Astrocyte (in vitro differentiated cells and primary cell): Measurements from ENCODE around the gene DCLRE1C. TPM values are rescaled to one million over a fixed set of nuclear protein-coding genes. Genes with fewer than 3 reads are reported as not detected.
"Not testable (repeated sequence)": the region's sequence is repeated elsewhere in the genome, so short reads cannot be mapped to it uniquely, and the experiment has no call there.

Source experiments
- DNase-seq: peaks from one replicate; pipeline ENCODE4 v3.0.0-alpha.2; 2010; ENCODE audit warnings: low read depth
- FAIRE-seq: peaks from 2 replicates; lab custom pipeline; 2011; peaks lifted over from hg19 to GRCh38; lab: Jason Lieb, UNC
- H2AFZ ChIP-seq: 2 replicates; pipeline ENCODE4 v1.6.0; 2012; ENCODE audit warnings: low read depth, low read length, inconsistent platforms
- H3K27ac ChIP-seq: 2 replicates; pipeline ENCODE4 v1.5.1; 2011; ENCODE audit warnings: low read depth, low read length, inconsistent platforms
- H3K27me3 ChIP-seq: 2 replicates; pipeline ENCODE4 v1.6.0; 2011; ENCODE audit warnings: low read length, inconsistent platforms; ENCODE audit not compliant: insufficient read depth
- H3K36me3 ChIP-seq: 2 replicates; pipeline ENCODE4 v1.5.1; 2011; ENCODE audit warnings: low read length, inconsistent platforms; ENCODE audit not compliant: insufficient read depth
- H3K4me1 ChIP-seq: 2 replicates; pipeline ENCODE4 v1.5.1; 2011; ENCODE audit warnings: low read length, inconsistent platforms; ENCODE audit not compliant: insufficient read depth
- H3K4me2 ChIP-seq: 2 replicates; pipeline ENCODE4 v1.6.0; 2012; ENCODE audit warnings: low read length, inconsistent platforms
- H3K4me3 ChIP-seq: 2 replicates; pipeline ENCODE4 v1.5.1; 2011; ENCODE audit warnings: low read depth, mild to moderate bottlenecking, low read length, inconsistent platforms; ENCODE audit not compliant: insufficient read depth
- H3K79me2 ChIP-seq: 2 replicates; pipeline ENCODE4 v1.6.0; 2012; ENCODE audit warnings: mild to moderate bottlenecking, low read length, inconsistent platforms; ENCODE audit not compliant: insufficient read depth
- H3K9ac ChIP-seq: 2 replicates; pipeline ENCODE4 v1.6.0; 2012; ENCODE audit warnings: mild to moderate bottlenecking, low read length, inconsistent platforms
- H3K9me3 ChIP-seq: 2 replicates; pipeline ENCODE4 v1.5.1; 2012; ENCODE audit warnings: low read depth, mild to moderate bottlenecking, low read length, inconsistent platforms; ENCODE audit not compliant: insufficient read depth
- H4K20me1 ChIP-seq: 2 replicates; pipeline ENCODE4 v1.6.0; 2012; ENCODE audit warnings: low read length, inconsistent platforms; ENCODE audit not compliant: insufficient read depth
- H3K27ac Mint-ChIP-seq: one replicate; pipeline ENCODE4 v1.8.0; 2021; ENCODE audit warnings: mild to moderate bottlenecking, mixed read lengths; ENCODE audit not compliant: unreplicated experiment
- H3K27me3 Mint-ChIP-seq: one replicate; pipeline ENCODE4 v1.8.0; 2021; ENCODE audit warnings: low read depth, mixed read lengths; ENCODE audit not compliant: unreplicated experiment
- H3K36me3 Mint-ChIP-seq: one replicate; pipeline ENCODE4 v1.8.0; 2021; ENCODE audit warnings: low read depth, mixed read lengths; ENCODE audit not compliant: unreplicated experiment
- H3K4me1 Mint-ChIP-seq: one replicate; pipeline ENCODE4 v1.8.0; 2021; ENCODE audit warnings: low read depth, mixed read lengths; ENCODE audit not compliant: unreplicated experiment
- H3K4me3 Mint-ChIP-seq: one replicate; pipeline ENCODE4 v1.8.0; 2021; ENCODE audit warnings: mild to moderate bottlenecking, moderate library complexity, mixed read lengths; ENCODE audit not compliant: unreplicated experiment
- H3K9me3 Mint-ChIP-seq: one replicate; pipeline ENCODE4 v1.8.0; 2021; ENCODE audit warnings: mild to moderate bottlenecking, mixed read lengths; ENCODE audit not compliant: unreplicated experiment
- EZH2 ChIP-seq: IDR thresholded peaks from 2 replicates; pipeline ENCODE4 v1.6.1; 2012; ENCODE audit warnings: mild to moderate bottlenecking, low read length, inconsistent platforms; ENCODE audit not compliant: insufficient read depth
- total RNA-seq: library from RNA; stranded (reverse); gene quantifications from 2 replicates; pipeline ENCODE4 v1.2.1, GENCODE V29; 2021
- TF ChIP-seq, protein P1 (sequence below): IDR thresholded peaks from 2 replicates; pipeline ENCODE4 v1.5.1; 2011; ENCODE audit warnings: low read depth, mild to moderate bottlenecking, inconsistent platforms, low read length, moderate library complexity; ENCODE audit not compliant: insufficient read depth

Gene DCLRE1C
- total RNA-seq, 1 donor from 2014 or later, result 10.1 TPM

DNA sequence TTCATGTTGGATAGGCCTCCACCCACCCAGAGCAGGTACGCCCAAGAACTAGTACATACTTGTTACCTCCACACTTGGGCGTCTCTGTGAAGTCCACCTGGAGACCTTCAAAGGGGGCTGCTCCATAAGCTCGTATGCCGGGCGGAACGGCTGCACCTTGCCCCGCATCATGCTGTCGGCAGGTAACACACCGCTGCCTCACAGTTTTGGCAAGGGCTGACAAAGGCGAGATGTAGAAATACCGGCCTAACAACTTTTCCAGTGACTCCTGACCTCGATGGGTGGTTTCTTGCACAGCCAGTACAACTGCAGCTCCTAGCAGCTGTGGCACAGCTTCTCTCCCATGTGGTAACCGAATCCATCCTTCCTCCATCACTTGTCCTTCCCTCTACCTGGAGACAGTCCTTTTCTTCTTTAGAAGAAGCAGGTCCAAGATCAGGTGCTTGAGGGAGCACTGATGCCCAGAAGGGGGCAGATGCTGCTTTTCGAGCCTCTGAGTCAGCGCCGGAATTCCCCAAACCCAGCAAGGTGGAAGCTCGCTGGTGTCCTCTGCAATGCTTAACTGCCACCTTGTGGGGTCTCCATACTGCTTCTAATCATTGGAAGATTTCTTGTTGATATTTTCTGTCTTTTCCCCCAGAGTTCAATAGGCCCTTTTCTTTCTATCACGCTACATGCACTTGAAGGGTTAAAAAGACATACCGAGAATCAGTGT is 37.3 kb upstream of the DCLRE1C start:
- not testable (repeated sequence) for H2AFZ ChIP-seq, H3K9ac ChIP-seq, H3K79me2 ChIP-seq, H3K9me3 ChIP-seq, H3K4me3 ChIP-seq, H3K27ac ChIP-seq, H3K27me3 ChIP-seq, FAIRE-seq, H3K4me1 ChIP-seq, H3K36me3 ChIP-seq, DNase-seq, H3K36me3 Mint-ChIP-seq, H3K4me1 Mint-ChIP-seq, H4K20me1 ChIP-seq, H3K27me3 Mint-ChIP-seq, H3K4me2 ChIP-seq, H3K9me3 Mint-ChIP-seq, H3K4me3 Mint-ChIP-seq, H3K27ac Mint-ChIP-seq

DNA sequence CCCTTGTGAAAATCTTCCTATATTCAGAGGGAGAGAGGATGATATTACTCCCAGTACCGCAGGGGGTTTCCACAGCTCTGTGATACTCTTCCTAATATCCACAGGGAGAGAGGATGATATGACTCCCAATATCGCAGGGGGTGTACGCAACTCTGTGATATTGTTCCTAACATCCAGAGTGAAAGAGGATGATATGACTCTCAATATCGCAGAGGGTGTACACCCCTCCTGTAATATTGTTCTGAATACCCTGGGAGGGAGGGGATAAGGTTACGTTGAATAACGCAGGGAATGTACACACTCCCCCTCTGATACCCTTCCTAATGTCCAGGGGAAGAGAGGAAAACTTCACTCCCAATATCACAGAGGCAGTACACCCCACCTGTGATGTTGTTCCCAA is 35.7 kb upstream of the DCLRE1C start:
- H3K9me3 Mint-ChIP-seq, H3K9ac ChIP-seq, FAIRE-seq, H3K4me2 ChIP-seq, H3K4me3 ChIP-seq, H3K27me3 ChIP-seq, H3K9me3 ChIP-seq, H3K27ac Mint-ChIP-seq, H3K36me3 Mint-ChIP-seq, H3K4me3 Mint-ChIP-seq, H4K20me1 ChIP-seq, H3K79me2 ChIP-seq, H2AFZ ChIP-seq, H3K4me1 ChIP-seq, H3K4me1 Mint-ChIP-seq, H3K36me3 ChIP-seq, H3K27me3 Mint-ChIP-seq, H3K27ac ChIP-seq, DNase-seq: not testable (repeated sequence)

DNA sequence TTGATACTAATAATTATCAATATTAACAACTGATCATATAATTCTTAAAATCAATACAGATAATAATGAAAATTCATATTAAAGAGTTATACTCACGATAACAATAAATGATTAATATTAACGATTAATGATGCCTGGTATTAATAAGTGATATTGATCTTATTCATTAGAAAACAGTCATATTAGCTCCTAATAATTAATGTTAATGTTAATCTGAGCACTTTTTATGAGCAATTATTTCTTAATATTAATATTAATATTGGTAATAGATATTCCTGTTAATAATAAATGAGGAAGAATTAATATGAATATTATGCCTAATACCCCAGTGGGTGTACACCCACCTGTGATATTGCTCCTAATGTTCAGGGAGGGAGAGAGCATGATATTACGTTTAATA is 28.8 kb upstream of the DCLRE1C start:
- Histone ChIP-seq H4K20me1 (no peaks in the 10 kb centered on the region), H3K4me1 (no peaks in the 10 kb centered on the region), H3K79me2 (no peaks in the 10 kb centered on the region), H3K27ac (no peak overlapping the region), H3K4me2 (no peak overlapping the region), H3K36me3 (no peaks in the 10 kb centered on the region), H3K27me3 (no peaks in the 10 kb centered on the region), H3K4me3 (no peak overlapping the region), H3K9me3 (no peaks in the 10 kb centered on the region), H3K9ac (no peak overlapping the region), H2AFZ (no peak overlapping the region)
- H3K27ac Mint-ChIP-seq, result no peak overlapping the region
- H3K9me3 Mint-ChIP-seq, result peaks cover 5% of the 10 kb centered on the region
- TF ChIP-seq, protein P1, sequence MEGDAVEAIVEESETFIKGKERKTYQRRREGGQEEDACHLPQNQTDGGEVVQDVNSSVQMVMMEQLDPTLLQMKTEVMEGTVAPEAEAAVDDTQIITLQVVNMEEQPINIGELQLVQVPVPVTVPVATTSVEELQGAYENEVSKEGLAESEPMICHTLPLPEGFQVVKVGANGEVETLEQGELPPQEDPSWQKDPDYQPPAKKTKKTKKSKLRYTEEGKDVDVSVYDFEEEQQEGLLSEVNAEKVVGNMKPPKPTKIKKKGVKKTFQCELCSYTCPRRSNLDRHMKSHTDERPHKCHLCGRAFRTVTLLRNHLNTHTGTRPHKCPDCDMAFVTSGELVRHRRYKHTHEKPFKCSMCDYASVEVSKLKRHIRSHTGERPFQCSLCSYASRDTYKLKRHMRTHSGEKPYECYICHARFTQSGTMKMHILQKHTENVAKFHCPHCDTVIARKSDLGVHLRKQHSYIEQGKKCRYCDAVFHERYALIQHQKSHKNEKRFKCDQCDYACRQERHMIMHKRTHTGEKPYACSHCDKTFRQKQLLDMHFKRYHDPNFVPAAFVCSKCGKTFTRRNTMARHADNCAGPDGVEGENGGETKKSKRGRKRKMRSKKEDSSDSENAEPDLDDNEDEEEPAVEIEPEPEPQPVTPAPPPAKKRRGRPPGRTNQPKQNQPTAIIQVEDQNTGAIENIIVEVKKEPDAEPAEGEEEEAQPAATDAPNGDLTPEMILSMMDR, result no peak
- TF ChIP-seq EZH2, result no peak
- FAIRE-seq (no peak), DNase-seq (no peak)
- no peaks in the 10 kb centered on the region for H3K36me3 Mint-ChIP-seq
- peaks cover 5% of the 10 kb centered on the region for H3K4me1 Mint-ChIP-seq
- H3K4me3 Mint-ChIP-seq, result no peak overlapping the region
- H3K27me3 Mint-ChIP-seq, result peaks cover 13% of the 10 kb centered on the region
